Heart right ventricle (tissue), 16 donors: Measurements from ENCODE around the gene TMEM97. TPM values are rescaled to one million over a fixed set of nuclear protein-coding genes. Genes with fewer than 3 reads are reported as not detected.

ENCODE experiments used
- ATAC-seq, 8 donors: fragments of 200-7000 bp; cut with Tn5 transposase; one replicate each; pipeline ENCODE4 v1.9.1; 2020; ENCODE audit warnings: mild to moderate bottlenecking in 8 of 8, moderate library complexity in 8 of 8, moderate number of reproducible peaks in 1 of 8
- DNase-seq, 2 donors: peaks; one replicate each; pipeline ENCODE4 v3.0.0-alpha.2; 2020
- H3K27ac ChIP-seq, 10 donors: fragments of 200-600 bp; sonication (generic) in 2 of 10; one replicate each; pipeline versions ENCODE4 v1.5.0 to v1.8.0; 2020 to 2022; ENCODE audit warnings: mild to moderate bottlenecking in 3 of 10
- H3K27me3 ChIP-seq, 7 donors: fragments of 200-600 bp; one replicate each; pipeline ENCODE4 v1.8.0; 2021 to 2022; ENCODE audit warnings: mild to moderate bottlenecking in 2 of 7
- H3K36me3 ChIP-seq, 9 donors: fragments of 200-600 bp; sonication (generic) in 1 of 9; one replicate each; pipeline versions ENCODE4 v1.5.0 to v1.8.0; 2020 to 2022; ENCODE audit warnings: mild to moderate bottlenecking in 2 of 9
- H3K4me1 ChIP-seq, 9 donors: fragments of 200-600 bp; sonication (generic) in 1 of 9; one replicate each; pipeline versions ENCODE4 v1.5.0 to v1.8.0; 2020 to 2022; ENCODE audit warnings: mild to moderate bottlenecking in 4 of 9
- H3K4me3 ChIP-seq, 10 donors: fragments of 200-600 bp; sonication (generic) in 2 of 10; one replicate each; pipeline versions ENCODE4 v1.5.0 to v1.8.0; 2020 to 2022; ENCODE audit warnings: mild to moderate bottlenecking in 7 of 10, moderate library complexity in 2 of 10
- H3K9me3 ChIP-seq, 11 donors: fragments of 200-600 bp in 10 of 11; sonication (generic) in 2 of 11; one replicate each; pipeline versions ENCODE4 v1.5.0 to v1.8.0; 2013 to 2022; ENCODE audit warnings: mild to moderate bottlenecking in 2 of 11, control low read depth in 1 of 11, moderate library complexity in 1 of 11
- CTCF ChIP-seq, 9 donors: fragments of 200-600 bp; sonication (generic) in 2 of 9; IDR thresholded peaks; one replicate each; pipeline versions ENCODE4 v1.5.0 to v1.8.0; 2021 to 2022; ENCODE audit warnings: antibody characterized with exemption in 9 of 9, mild to moderate bottlenecking in 5 of 9, moderate library complexity in 1 of 9
- WGBS, 2 donors: extraction: QIAGEN DNeasy Blood & Tissue Kit; methylation state at CpG; one replicate each; pipeline ENCODE4 v1.1.7; 2013; ENCODE audit warnings: inconsistent platforms in 1 of 2; 5-methylcytosine and 5-hydroxymethylcytosine counted together
- intact Hi-C, 10 donors: fragments of 100-400 bp; cut with DNase I; formaldehyde crosslinking; loops; one replicate each; pipeline versions ENCODE4 v1.11.1 to v1.14.2; 2022
- long read RNA-seq, 3 donors: library from polyadenylated mRNA; unstranded; transcript quantifications; one replicate each; pipeline ENCODE4 v2.0.0, GENCODE V29; 2020 to 2021
- polyA plus RNA-seq, 2 donors: library from polyadenylated mRNA; stranded (reverse); fragments of 200-250 nt; gene quantifications; one replicate each; pipeline ENCODE4 v1.2.3, GENCODE V29; 2013
- total RNA-seq, 10 donors: library from RNA; stranded (reverse); fragmentation: NEBNext Ultra II Directional in 3 of 10; extraction: Animal tissue kit (Norgen Biotek cat#: 25700) in 3 of 10; gene quantifications; one replicate each; pipeline versions ENCODE4 v1.2.1 to v1.2.4, GENCODE V29; 2021 to 2023
- donor health status: Arrhythmogenic right ventricular cardiomyopathy.
- donor health status: ischemic (EF 13 %, LVEDD 7.1; RV severe dilation, severe dysfunction).
- donor health status: healthy with polysubstance abuse.
- donor health status: DM: no; HTN: yes; CAD: no.
- donor health status: DM: no; HTN: no; CAD: no.
- donor health status: ischemic (EF 25% LVEDD 6.9; RV normal size, moderate dysfunction).
- donor health status: ischemic (EF 25% LVEDD 5.7; RV mildly dilated, moderate dysfunction).
- donor health status: healthy.
- donor health status: DM: yes; HTN: yes; CAD: no.
- donor health status: Ischemic cardiomyopathy.
- donor health status: ischemic (EF 35%, LVEDD 5.7; RV mildly dilated, moderate dysfunction).
- donor health status: nonischemic (EF 11% LVEDD 7.7; RV severe dilation, severe dysfunction).
- donor health status: DM: yes; HTN: yes; CAD: no.
- donor health status: PGD.
- donor health status: ischemic (EF 29% LVEDD 5.4; RV normal size, mild dysfunction).
- donor health status: nonischemic (EF 23%, LVEDD 6.1; RV moderate dilation, normal function).

Gene TMEM97
- total RNA-seq (1 to 10 TPM; 2.3 to 4.4 (median 3.2) TPM), polyA plus RNA-seq (1 to 10 TPM; 1.6 to 5.2 TPM)
- long read RNA-seq, donor 1, partial matches to known transcripts = 0 of 2 reads
- long read RNA-seq, donor 1, other reads (novel, unspliced or antisense) = 1 of 2 reads
- long read RNA-seq, donor 2, partial matches to known transcripts = 0 of 2 reads
- long read RNA-seq, donor 2, other reads (novel, unspliced or antisense) = 0 of 2 reads
- long read RNA-seq, donor 3, transcript TMEM97-201 (3 exons, 2,568 nt) = major isoform, 5 of 6 reads
- long read RNA-seq, donor 3, partial matches to known transcripts = 1 of 6 reads
- long read RNA-seq, donor 3, other reads (novel, unspliced or antisense) = 0 of 6 reads

- Histone ChIP-seq H3K36me3 (no peaks in the 10 kb centered on the region), H3K9me3 (no peaks in the 10 kb centered on the region), H3K4me1 (peaks cover 3 to 21% (median 16%) of the 10 kb centered on the region in 9 donors), H3K27me3 (no peaks in the 10 kb centered on the region), H3K27ac (peak within 1 kb of the TSS in 5 of 10 donors; percentile 11 to 48 (median 18)), H3K4me3 (peak within 1 kb of the TSS; percentile 39 to 80 (median 62))
- 0 to 1% methylated on average over 72 of the region's 72 CpGs for WGBS, 2 donors
- intact Hi-C loops = loop anchor here in 2 of 10 donors (2.0 kb wide), 1 partner anchor 16 kb away; the partner anchor contains the start of genes IFT20 (in 2 of the 2) and TNFAIP1 (in 2 of the 2)
- ATAC-seq (peak; percentile 99 to 100 (median 100)), DNase-seq (peak; percentile 96)
- TF ChIP-seq CTCF (IDR thresholded peaks at IDR 0.05) = peak in 5 of 9 donors; percentile 20 to 40 (median 36)
Measured at GRCh38 chr17:28318759-28319597, at the start of gene TMEM97. Gene TMEM97 (plus strand): TSS chr17:28319200. CDS start chr17:28319240, 40 bp downstream.

GRCh38 chr17:28270055-28270454 lies 48.9 kb upstream of the TMEM97 start:
- Histone ChIP-seq H3K9me3 (no peaks in the 10 kb centered on the region), H3K4me3 (no peak overlapping the region), H3K36me3 (no peaks in the 10 kb centered on the region), H3K27ac (no peak overlapping the region), H3K27me3 (peaks cover 0 to 24% (median 0%) of the 10 kb centered on the region in 7 donors), H3K4me1 (no peaks in the 10 kb centered on the region)
- no peak for ATAC-seq
- TF ChIP-seq CTCF (IDR thresholded peaks at IDR 0.05) = no peak
- 81 to 88% methylated on average over 2 of the region's 2 CpGs for WGBS, 2 donors
- intact Hi-C loops = no loop called here
- no peak for DNase-seq

- no peaks in the 10 kb centered on the region for H3K4me1 ChIP-seq
- DNase-seq (no peak), ATAC-seq (no peak)
- H3K36me3 ChIP-seq = no peaks in the 10 kb centered on the region
- no peak for TF ChIP-seq CTCF (IDR thresholded peaks at IDR 0.05)
- WGBS, 2 donors = 88% methylated on average over 1 of the region's 1 CpG
- no peak overlapping the region for H3K4me3 ChIP-seq
- peaks cover 0 to 28% (median 0%) of the 10 kb centered on the region in 7 donors for H3K27me3 ChIP-seq
- no peak overlapping the region for H3K27ac ChIP-seq
- H3K9me3 ChIP-seq = no peaks in the 10 kb centered on the region
- intact Hi-C loops = no loop called here
Measured at GRCh38 chr17:28270926-28271325, 48.1 kb upstream of the TMEM97 start.

- H3K4me1 ChIP-seq = no peaks in the 10 kb centered on the region
- H3K4me3 ChIP-seq = no peak overlapping the region
- H3K27me3 ChIP-seq = peaks cover 0 to 28% (median 0%) of the 10 kb centered on the region in 7 donors
- no peak for DNase-seq
- TF ChIP-seq CTCF (IDR thresholded peaks at IDR 0.05) = no peak
- H3K27ac ChIP-seq = no peak overlapping the region
- no peak for ATAC-seq
- intact Hi-C loops = no loop called here
- no peaks in the 10 kb centered on the region for H3K9me3 ChIP-seq
- no peaks in the 10 kb centered on the region for H3K36me3 ChIP-seq
- WGBS, 2 donors = 91 to 93% methylated on average over 3 of the region's 3 CpGs
Measured at GRCh38 chr17:28271431-28271830, 47.6 kb upstream of the TMEM97 start.
